HL-60/S4 treated with phorbol 12-myristate 13-acetate at 8.2 ng/mL for 4 days and 3 days (cell line): ENCODE measurements around the gene TNS3.

Experiments used
- in situ Hi-C: fragments of 300-500 bp; cut with MboI; formaldehyde crosslinking; loops from 2 replicates; pipeline ENCODE4 v1.15.0; 2022; ENCODE audit warnings: low sequenced_read_pairs

Gene TNS3

GRCh38 chr7:47565640-47566250 lies 16.2 kb downstream of the TNS3 start:
- in situ Hi-C loops, result no loop called here

- in situ Hi-C loops, result no loop called here
Observed at GRCh38 chr7:47563521-47563920, 18.4 kb downstream of the TNS3 start.

GRCh38 chr7:47561715-47562446 lies 20.0 kb downstream of the TNS3 start:
- in situ Hi-C loops, result no loop called here

GRCh38 chr7:47559306-47560220 lies 22.3 kb downstream of the TNS3 start:
- in situ Hi-C loops, result no loop called here

GRCh38 chr7:47557694-47558670 lies 23.9 kb downstream of the TNS3 start:
- in situ Hi-C loops, result no loop called here

GRCh38 chr7:47557317-47557693 lies 24.6 kb downstream of the TNS3 start:
- in situ Hi-C loops, result no loop called here

GRCh38 chr7:47556511-47557180 lies 25.3 kb downstream of the TNS3 start:
- in situ Hi-C loops, result no loop called here

GRCh38 chr7:47553309-47553708 lies 28.6 kb downstream of the TNS3 start:
- in situ Hi-C loops, result no loop called here

- in situ Hi-C loops, result no loop called here
Observed at GRCh38 chr7:47552621-47553020, 29.3 kb downstream of the TNS3 start.

- in situ Hi-C loops, result no loop called here
Observed at GRCh38 chr7:47551668-47552440, 30.1 kb downstream of the TNS3 start.

- in situ Hi-C loops, result no loop called here
Observed at GRCh38 chr7:47550788-47551470, 31.0 kb downstream of the TNS3 start.

GRCh38 chr7:47549916-47550315 lies 32.0 kb downstream of the TNS3 start:
- in situ Hi-C loops, result no loop called here

- in situ Hi-C loops, result no loop called here
Observed at GRCh38 chr7:47549397-47549796, 32.5 kb downstream of the TNS3 start.

GRCh38 chr7:47548546-47548945 lies 33.4 kb downstream of the TNS3 start:
- in situ Hi-C loops, result no loop called here

GRCh38 chr7:47546733-47547494 lies 35.0 kb downstream of the TNS3 start:
- in situ Hi-C loops, result no loop called here

- in situ Hi-C loops, result no loop called here
Observed at GRCh38 chr7:47546171-47546570, 35.7 kb downstream of the TNS3 start.

GRCh38 chr7:47544416-47544815 lies 37.5 kb downstream of the TNS3 start:
- in situ Hi-C loops, result no loop called here

GRCh38 chr7:47543714-47544113 lies 38.2 kb downstream of the TNS3 start:
- in situ Hi-C loops, result no loop called here
